DND-41 (cell line): ENCODE data around the gene SLC22A14.

ENCODE experiments used
- EZH2 ChIP-seq: IDR thresholded peaks from 3 replicates; pipeline ENCODE4 v1.6.1; 2012; ENCODE audit warnings: borderline replicate concordance, low read depth, mild to moderate bottlenecking, moderate library complexity, low read length, inconsistent platforms; ENCODE audit not compliant: severe bottlenecking
- TF ChIP-seq, protein P1 (sequence below): IDR thresholded peaks from 2 replicates; pipeline ENCODE4 v1.5.1; 2012; ENCODE audit warnings: borderline replicate concordance, low read length, moderate library complexity, mild to moderate bottlenecking; ENCODE audit not compliant: poor library complexity, severe bottlenecking; ENCODE audit errors: extremely low read depth

DNA sequence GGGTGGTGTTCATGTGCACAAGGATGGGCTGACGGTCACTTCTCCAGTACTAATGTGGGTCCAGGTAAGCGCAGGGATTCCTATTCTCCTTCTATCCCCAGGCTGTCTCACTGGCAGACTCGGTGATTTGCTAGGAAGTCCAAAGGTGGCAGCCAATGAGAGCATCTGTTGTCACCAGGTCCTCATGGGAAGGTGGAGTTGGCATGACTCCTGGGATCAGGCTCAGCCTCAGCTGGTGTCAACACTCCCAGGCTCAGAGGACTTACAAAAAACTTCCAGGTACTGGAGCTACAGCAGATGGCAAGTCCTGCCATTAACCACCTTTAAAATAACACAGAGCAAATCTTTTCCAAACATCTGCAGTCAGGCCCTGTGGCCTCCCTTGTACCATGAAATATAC is 78.3 kb downstream of the SLC22A14 start:
- TF ChIP-seq EZH2: no peak
- TF ChIP-seq, protein P1, sequence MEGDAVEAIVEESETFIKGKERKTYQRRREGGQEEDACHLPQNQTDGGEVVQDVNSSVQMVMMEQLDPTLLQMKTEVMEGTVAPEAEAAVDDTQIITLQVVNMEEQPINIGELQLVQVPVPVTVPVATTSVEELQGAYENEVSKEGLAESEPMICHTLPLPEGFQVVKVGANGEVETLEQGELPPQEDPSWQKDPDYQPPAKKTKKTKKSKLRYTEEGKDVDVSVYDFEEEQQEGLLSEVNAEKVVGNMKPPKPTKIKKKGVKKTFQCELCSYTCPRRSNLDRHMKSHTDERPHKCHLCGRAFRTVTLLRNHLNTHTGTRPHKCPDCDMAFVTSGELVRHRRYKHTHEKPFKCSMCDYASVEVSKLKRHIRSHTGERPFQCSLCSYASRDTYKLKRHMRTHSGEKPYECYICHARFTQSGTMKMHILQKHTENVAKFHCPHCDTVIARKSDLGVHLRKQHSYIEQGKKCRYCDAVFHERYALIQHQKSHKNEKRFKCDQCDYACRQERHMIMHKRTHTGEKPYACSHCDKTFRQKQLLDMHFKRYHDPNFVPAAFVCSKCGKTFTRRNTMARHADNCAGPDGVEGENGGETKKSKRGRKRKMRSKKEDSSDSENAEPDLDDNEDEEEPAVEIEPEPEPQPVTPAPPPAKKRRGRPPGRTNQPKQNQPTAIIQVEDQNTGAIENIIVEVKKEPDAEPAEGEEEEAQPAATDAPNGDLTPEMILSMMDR: no peak
